Mammary epithelial cell (primary cell): ENCODE measurements around the gene CNTROB.

Source experiments
- CTCF ChIP-seq, 2 donors: IDR thresholded peaks in 1 of 2; conservative IDR thresholded peaks in 1 of 2; 2 replicates each; pipeline ENCODE4 v1.5.1; 2011 to 2012; ENCODE audit warnings: inconsistent platforms in 2 of 2, low read length in 2 of 2, mild to moderate bottlenecking in 2 of 2, control low read depth in 1 of 2, low read depth in 1 of 2; ENCODE audit not compliant: insufficient read depth in 1 of 2; ENCODE audit errors: extremely low read depth in 1 of 2
- EZH2 ChIP-seq: IDR thresholded peaks from 2 replicates; pipeline ENCODE4 v1.6.1; 2012; ENCODE audit warnings: low read length, inconsistent platforms, borderline replicate concordance

GRCh38 chr17:7893187-7893880, 38.7 kb upstream of the CNTROB start:
- TF ChIP-seq CTCF (conservative IDR thresholded peaks at IDR 0.05 in 1 of 2, IDR thresholded peaks at IDR 0.05 in 1 of 2; ENCODE audit: extremely low read depth in 1 of 2, insufficient read depth in 1 of 2, low read depth in 1 of 2, low read length in 2 of 2): no peak
- TF ChIP-seq EZH2: no peak
